Fibroblast of mammary gland (primary cell): ENCODE data around the gene SEZ6L.
"Not testable (repeated sequence)": the region's sequence is repeated elsewhere in the genome, so short reads cannot be mapped to it uniquely, and the experiment has no call there.

Source experiments
- DNase-seq: peaks from one replicate; pipeline ENCODE4 v3.0.0-alpha.2; 2010; ENCODE audit warnings: low read depth
- H3K4me3 ChIP-seq: 2 replicates; pipeline ENCODE4 v1.5.1; 2011; ENCODE audit warnings: low read depth, mild to moderate bottlenecking, low read length, moderate library complexity; ENCODE audit not compliant: control insufficient read depth
- TF ChIP-seq, protein P1 (sequence below): conservative IDR thresholded peaks from 2 replicates; pipeline ENCODE4 v1.5.1; 2011; ENCODE audit warnings: low read depth, low read length, inconsistent platforms; ENCODE audit not compliant: control insufficient read depth, insufficient read depth

SEZ6L gene

DNA sequence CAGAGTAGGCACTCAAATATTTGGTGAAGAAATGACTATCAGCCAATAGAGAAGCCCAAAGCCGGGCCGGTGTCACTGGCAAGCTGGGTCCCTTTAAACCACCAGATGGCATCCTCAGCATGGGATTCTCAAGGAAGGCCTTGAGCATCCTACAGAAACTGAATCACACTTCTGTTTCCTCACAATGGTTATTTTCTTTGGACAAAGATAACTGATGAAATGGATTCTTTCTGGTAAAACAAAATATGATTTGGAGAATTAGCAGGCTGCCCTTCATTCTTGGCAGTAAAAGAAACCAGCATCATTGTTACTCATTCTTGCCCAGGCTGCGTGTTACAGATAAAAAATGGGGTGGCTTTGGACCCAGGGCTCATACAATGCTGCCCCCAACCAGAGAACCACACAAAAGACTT lies 229.5 kb downstream of the SEZ6L start:
- TF ChIP-seq, protein P1, sequence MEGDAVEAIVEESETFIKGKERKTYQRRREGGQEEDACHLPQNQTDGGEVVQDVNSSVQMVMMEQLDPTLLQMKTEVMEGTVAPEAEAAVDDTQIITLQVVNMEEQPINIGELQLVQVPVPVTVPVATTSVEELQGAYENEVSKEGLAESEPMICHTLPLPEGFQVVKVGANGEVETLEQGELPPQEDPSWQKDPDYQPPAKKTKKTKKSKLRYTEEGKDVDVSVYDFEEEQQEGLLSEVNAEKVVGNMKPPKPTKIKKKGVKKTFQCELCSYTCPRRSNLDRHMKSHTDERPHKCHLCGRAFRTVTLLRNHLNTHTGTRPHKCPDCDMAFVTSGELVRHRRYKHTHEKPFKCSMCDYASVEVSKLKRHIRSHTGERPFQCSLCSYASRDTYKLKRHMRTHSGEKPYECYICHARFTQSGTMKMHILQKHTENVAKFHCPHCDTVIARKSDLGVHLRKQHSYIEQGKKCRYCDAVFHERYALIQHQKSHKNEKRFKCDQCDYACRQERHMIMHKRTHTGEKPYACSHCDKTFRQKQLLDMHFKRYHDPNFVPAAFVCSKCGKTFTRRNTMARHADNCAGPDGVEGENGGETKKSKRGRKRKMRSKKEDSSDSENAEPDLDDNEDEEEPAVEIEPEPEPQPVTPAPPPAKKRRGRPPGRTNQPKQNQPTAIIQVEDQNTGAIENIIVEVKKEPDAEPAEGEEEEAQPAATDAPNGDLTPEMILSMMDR, result peak; percentile 72
- peak; percentile 78 for DNase-seq
- no peak overlapping the region for H3K4me3 ChIP-seq

DNA sequence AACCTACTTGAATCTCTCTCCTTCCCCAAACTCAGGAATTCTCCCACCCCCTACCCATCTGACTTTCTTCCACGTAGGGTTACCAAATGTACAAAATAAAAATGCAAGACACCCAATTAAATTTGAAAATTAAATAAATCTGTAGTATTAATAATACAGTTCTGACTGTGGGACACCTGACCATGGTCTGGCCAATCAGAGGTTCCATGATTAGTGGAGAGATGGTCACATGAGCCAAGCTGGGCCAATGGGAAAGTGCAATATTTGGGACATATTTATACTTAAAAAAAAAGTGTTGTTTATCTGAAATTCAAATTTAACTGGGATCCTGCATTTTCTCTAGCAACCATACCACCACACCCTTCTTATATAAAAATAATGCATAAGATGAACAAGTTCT lies 230.0 kb downstream of the SEZ6L start:
- TF ChIP-seq, protein P1, result no peak
- H3K4me3 ChIP-seq, result no peak overlapping the region
- DNase-seq, result peak; percentile 19

DNA sequence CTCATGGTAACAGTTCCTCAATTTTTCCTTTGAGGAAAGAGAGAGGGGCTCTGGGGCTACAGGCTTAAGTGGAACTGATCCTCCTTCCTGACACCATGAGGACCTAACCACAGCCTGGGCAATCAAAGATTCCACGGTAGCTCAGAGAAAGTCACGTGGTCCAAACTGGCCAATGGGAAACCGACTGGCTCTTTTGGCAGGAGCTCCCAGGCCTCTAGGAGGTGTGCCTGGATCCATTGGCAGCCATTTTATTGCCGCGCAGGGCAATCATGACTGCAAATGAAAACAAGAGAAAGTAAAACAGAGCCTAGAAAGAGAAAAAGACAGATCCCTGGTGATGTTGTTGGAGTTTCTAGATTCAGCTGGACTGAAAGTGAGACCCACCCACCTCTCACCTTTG lies 232.5 kb downstream of the SEZ6L start:
- TF ChIP-seq, protein P1, result no peak
- no peak for DNase-seq
- H3K4me3 ChIP-seq, result no peak overlapping the region

DNA sequence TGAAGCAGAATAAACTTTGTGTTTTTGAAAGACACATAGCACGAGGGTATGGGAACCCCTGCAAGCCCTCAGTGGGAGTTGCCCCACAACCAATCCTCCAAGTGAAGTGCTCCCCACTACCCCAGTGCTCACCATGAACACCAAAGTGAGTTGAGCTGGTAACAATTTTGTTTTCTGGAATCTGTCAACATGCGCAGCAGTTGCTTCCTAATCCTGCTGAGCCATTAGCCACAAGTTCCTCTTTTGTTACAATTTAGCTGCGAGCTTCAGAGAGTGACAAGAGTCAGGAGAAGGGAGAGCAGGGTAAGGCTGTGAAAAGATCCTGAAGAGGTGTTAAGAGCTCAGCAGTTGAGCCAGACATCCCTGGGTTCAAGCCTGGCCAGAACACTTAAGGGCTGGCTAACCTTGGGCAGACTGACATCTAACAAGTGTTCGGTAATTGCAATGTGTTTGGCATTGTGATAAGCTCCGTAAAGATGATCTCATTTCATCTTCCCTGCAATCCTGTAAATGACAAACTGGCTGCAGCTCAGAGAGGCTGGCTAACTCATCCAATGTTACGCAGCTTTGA lies 235.7 kb downstream of the SEZ6L start:
- TF ChIP-seq, protein P1, result no peak
- DNase-seq, result peak; percentile 8
- H3K4me3 ChIP-seq, result no peak overlapping the region

DNA sequence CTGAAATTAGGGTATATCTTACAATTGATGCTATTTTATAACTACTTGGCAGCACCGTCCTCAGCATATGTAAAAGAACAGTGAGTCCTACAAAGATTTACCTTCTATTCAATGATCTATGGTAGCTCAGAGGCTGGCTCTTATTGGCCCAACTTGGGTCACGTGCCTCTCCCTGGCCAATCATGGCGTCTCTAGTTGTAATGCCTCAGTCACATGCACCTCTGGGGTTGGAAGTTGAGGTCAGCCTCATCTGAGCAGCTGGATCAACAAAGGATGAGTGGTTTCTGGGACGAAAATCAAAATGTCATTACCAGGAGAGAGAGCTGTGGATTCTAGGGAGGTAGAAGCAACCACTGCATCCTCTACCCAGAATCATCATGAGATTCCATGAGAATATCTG lies 236.9 kb downstream of the SEZ6L start:
- peak; percentile 79 for DNase-seq
- no peak overlapping the region for H3K4me3 ChIP-seq
- TF ChIP-seq, protein P1, result no peak

DNA sequence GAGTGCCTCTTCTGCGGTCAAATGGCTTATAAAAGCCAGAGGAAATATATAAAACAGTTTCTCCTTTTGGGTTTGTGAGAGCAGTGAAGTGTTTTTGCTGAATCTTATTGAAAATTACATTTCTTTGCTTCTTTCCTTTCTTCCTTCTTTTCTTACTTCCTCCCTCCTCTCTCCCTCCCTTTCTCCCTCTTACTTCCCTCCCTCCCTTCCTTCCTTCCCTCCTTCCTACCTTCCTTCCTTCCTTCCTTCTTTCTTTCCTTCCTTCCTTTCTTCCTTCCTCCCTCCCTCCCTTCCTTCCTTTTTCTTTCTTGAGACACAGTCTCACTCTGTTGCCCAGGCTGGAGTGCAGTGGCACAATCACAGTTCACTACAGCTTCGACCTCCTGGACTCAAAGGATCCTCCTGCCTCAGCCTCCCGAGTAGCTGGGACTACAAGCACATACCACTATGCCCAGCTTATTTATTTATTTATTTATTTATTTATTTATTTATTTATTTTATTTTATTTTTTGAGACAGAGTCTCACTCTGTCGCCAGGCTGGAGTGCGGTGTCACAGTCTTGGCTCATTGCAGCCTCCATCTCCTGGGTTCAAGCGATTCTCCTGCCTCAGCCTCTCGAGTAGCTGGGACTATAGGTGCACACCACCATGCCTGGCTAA lies 239.4 kb downstream of the SEZ6L start:
- DNase-seq, H3K4me3 ChIP-seq: not testable (repeated sequence)

DNA sequence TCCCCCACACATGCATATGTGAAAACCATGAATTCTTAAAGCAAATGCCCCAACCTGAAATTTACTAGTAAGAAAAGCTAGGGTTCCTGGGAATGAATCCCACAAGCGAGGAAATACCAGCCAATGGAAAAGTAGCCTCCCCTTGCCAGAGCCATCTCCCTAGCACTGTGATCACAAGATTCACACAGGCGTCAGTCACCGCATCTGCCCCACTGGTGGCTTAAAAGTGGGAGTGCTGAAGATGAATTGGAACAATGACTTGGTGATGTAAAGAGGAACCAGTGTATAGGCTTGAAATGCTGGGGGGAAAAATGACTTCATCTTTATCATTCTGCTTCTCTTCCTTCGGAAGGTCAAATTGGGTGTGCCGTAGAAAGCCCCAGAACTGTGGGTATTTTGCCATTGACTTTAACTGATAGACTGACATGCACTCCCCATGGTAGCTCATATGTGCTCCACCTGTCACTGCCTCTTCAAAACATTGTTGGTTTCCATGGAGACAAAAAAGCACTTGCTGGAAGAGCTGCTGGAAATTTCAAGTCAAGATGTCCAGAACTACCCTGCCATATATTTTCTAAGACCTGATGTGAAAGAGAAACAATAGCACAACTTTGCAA lies 240.6 kb downstream of the SEZ6L start:
- no peak for DNase-seq
- H3K4me3 ChIP-seq, result no peak overlapping the region
- TF ChIP-seq, protein P1, result no peak
